GM19240 (cell line): ENCODE measurements around the gene EIF4E1B.

Source experiments
- DNase-seq: peaks from one replicate; pipeline ENCODE4 v3.0.0; 2011; ENCODE audit warnings: low spot score; ENCODE audit not compliant: insufficient read length

Gene EIF4E1B

GRCh38 chr5:176687247-176687646, 56.8 kb downstream of the EIF4E1B start:
- DNase-seq = no peak

DNA sequence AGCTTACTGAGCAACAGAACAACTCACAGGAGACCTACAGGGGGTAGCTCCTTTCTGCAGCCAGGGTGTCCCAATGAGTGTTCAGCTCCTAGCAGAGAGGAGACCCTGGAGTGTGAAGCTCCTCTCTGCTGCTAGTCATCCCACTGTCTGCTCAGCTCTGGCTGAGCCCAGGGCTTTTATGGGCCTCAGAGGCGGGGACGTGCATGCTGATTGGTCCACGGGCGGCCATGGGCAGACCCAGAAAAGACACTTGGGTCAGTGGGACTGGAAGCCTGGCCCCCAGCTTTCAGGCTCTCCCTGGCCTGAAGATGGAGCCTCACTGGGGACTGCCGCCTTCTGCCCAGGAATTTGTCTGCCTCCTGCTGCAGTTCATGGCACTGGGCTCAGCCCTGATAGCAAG, 57.4 kb downstream of the EIF4E1B start:
- no peak for DNase-seq

GRCh38 chr5:176690911-176691310, 60.4 kb downstream of the EIF4E1B start:
- no peak for DNase-seq

- DNase-seq = no peak
These were observed 61.0 kb downstream of the EIF4E1B start for GRCh38 chr5:176691524-176691923.

GRCh38 chr5:176692326-176692725, 61.9 kb downstream of the EIF4E1B start:
- no peak for DNase-seq

DNA sequence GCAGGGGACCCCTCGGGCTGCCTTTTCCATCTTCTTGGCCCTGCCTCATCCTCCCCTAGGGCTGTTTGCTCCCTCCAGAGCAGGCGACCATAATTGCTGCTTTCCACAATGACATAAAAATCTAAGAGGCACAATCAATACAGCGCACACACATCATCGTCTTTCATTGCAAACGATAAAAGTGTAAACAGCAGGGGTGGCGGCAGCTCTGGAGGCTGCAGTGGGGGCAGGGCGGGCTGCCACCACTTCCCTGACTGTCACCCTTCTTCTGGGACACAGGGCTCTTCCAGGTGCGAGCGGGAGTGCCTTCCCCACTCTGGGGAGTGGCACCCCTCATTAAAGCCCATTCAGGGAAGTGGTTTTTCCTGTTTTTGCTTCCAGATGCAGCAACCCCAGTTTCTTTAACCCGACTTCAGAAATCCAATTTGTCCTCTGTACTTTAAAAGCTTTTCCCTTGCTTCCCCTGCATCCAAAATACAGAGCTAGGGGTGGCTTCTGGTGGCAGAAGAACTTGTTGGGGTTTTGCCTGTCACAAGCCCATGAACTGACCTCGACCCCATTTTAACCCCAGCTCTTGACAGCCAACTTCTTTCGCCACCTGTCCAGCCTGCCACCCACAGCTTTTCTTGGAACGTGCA, 62.5 kb downstream of the EIF4E1B start:
- DNase-seq = no peak

GRCh38 chr5:176693477-176693851, 63.0 kb downstream of the EIF4E1B start:
- no peak for DNase-seq

GRCh38 chr5:176694146-176694545, 63.7 kb downstream of the EIF4E1B start:
- no peak for DNase-seq

- no peak for DNase-seq
These were observed 64.2 kb downstream of the EIF4E1B start for GRCh38 chr5:176694631-176695030.

- DNase-seq = no peak
These were observed 64.6 kb downstream of the EIF4E1B start for GRCh38 chr5:176695073-176695472.
